Measurements from ENCODE around the gene COL25A1. TPM values are rescaled to one million over a fixed set of nuclear protein-coding genes. Genes with fewer than 3 reads are reported as not detected.
"Not testable (repeated sequence)": the region's sequence is repeated elsewhere in the genome, so short reads cannot be mapped to it uniquely, and the experiment has no call there.

COL25A1 gene
- total and polyA plus RNA-seq, 5 donors, result 0.22 to 0.77 (median 0.31) TPM

GRCh38 chr4:108881190-108881589, 421.3 kb downstream of the COL25A1 start:
- Histone ChIP-seq H3K4me3 (ENCODE audit: low read length) (no peak overlapping the region), H3K27ac (ENCODE audit: low read length) (no peak overlapping the region), H3K9me3 (ENCODE audit: control insufficient read depth, low read length) (no peaks in the 10 kb centered on the region), H3K27me3 (ENCODE audit: control insufficient read depth, insufficient read depth) (no peaks in the 10 kb centered on the region), H3K4me1 (ENCODE audit: control insufficient read depth, insufficient read depth, low read length) (no peaks in the 10 kb centered on the region)
- DNase-seq (no peak), ATAC-seq (no peak)
- WGBS, result 64% methylated on average over 3 of the region's 3 CpGs
- intact Hi-C loops (cut with DNase I), result no loop called here

GRCh38 chr4:108878806-108879205, 423.7 kb downstream of the COL25A1 start:
- no peak overlapping the region for H3K4me3 ChIP-seq (ENCODE audit: low read length)
- no peak for DNase-seq
- no peak for ATAC-seq
- H3K4me1 ChIP-seq (ENCODE audit: control insufficient read depth, insufficient read depth, low read length), result no peaks in the 10 kb centered on the region
- intact Hi-C loops (cut with DNase I), result no loop called here
- no peaks in the 10 kb centered on the region for H3K9me3 ChIP-seq (ENCODE audit: control insufficient read depth, low read length)
- no peak overlapping the region for H3K27ac ChIP-seq (ENCODE audit: low read length)
- WGBS, result 28% methylated on average over 3 of the region's 3 CpGs
- no peaks in the 10 kb centered on the region for H3K27me3 ChIP-seq (ENCODE audit: control insufficient read depth, insufficient read depth)

GRCh38 chr4:108877821-108878220, 424.6 kb downstream of the COL25A1 start:
- intact Hi-C loops (cut with DNase I), result no loop called here
- WGBS, result 86% methylated on average over 2 of the region's 2 CpGs
- Histone ChIP-seq H3K4me1 (ENCODE audit: control insufficient read depth, insufficient read depth, low read length) (no peaks in the 10 kb centered on the region), H3K9me3 (ENCODE audit: control insufficient read depth, low read length) (no peaks in the 10 kb centered on the region), H3K27me3 (ENCODE audit: control insufficient read depth, insufficient read depth) (no peaks in the 10 kb centered on the region), H3K27ac (ENCODE audit: low read length) (no peak overlapping the region), H3K4me3 (ENCODE audit: low read length) (no peak overlapping the region)
- DNase-seq (no peak), ATAC-seq (no peak)

- ATAC-seq, result no peak
- intact Hi-C loops (cut with DNase I), result no loop called here
- WGBS, result 74% methylated on average over 1 of the region's 1 CpG
Measured at GRCh38 chr4:108874806-108875205, 427.7 kb downstream of the COL25A1 start.

GRCh38 chr4:108869970-108870369, 432.5 kb downstream of the COL25A1 start:
- H3K4me1 ChIP-seq (ENCODE audit: control insufficient read depth, insufficient read depth, low read length); H3K27ac ChIP-seq (ENCODE audit: low read length); H3K4me3 ChIP-seq (ENCODE audit: low read length); DNase-seq; H3K27me3 ChIP-seq (ENCODE audit: control insufficient read depth, insufficient read depth); ATAC-seq; intact Hi-C loops (cut with DNase I); H3K9me3 ChIP-seq (ENCODE audit: control insufficient read depth, low read length): not testable (repeated sequence)
- 97% methylated on average over 9 of the region's 9 CpGs for WGBS

More at GRCh38 chr4:108874806-108875205, 427.7 kb downstream of the COL25A1 start:
- no peaks in the 10 kb centered on the region for H3K27me3 ChIP-seq (ENCODE audit: control insufficient read depth, insufficient read depth)
- no peaks in the 10 kb centered on the region for H3K4me1 ChIP-seq (ENCODE audit: control insufficient read depth, insufficient read depth, low read length)
- DNase-seq, result no peak
- no peaks in the 10 kb centered on the region for H3K9me3 ChIP-seq (ENCODE audit: control insufficient read depth, low read length)
- no peak overlapping the region for H3K27ac ChIP-seq (ENCODE audit: low read length)
- no peak overlapping the region for H3K4me3 ChIP-seq (ENCODE audit: low read length)

GRCh38 chr4:108868606-108869227, 433.7 kb downstream of the COL25A1 start:
- Histone ChIP-seq H3K9me3 (ENCODE audit: control insufficient read depth, low read length) (no peaks in the 10 kb centered on the region), H3K4me1 (ENCODE audit: control insufficient read depth, insufficient read depth, low read length) (no peaks in the 10 kb centered on the region), H3K4me3 (ENCODE audit: low read length) (no peak overlapping the region), H3K27me3 (ENCODE audit: control insufficient read depth, insufficient read depth) (no peaks in the 10 kb centered on the region), H3K27ac (ENCODE audit: low read length) (no peak overlapping the region)
- intact Hi-C loops (cut with DNase I), result no loop called here
- ATAC-seq (no peak), DNase-seq (no peak)
- WGBS, result 95% methylated on average over 1 of the region's 1 CpG

GRCh38 chr4:108867476-108867875, 435.0 kb downstream of the COL25A1 start:
- Histone ChIP-seq H3K27ac (ENCODE audit: low read length) (no peak overlapping the region), H3K4me3 (ENCODE audit: low read length) (no peak overlapping the region), H3K9me3 (ENCODE audit: control insufficient read depth, low read length) (no peaks in the 10 kb centered on the region), H3K4me1 (ENCODE audit: control insufficient read depth, insufficient read depth, low read length) (no peaks in the 10 kb centered on the region), H3K27me3 (ENCODE audit: control insufficient read depth, insufficient read depth) (no peaks in the 10 kb centered on the region)
- ATAC-seq (no peak), DNase-seq (no peak)
- intact Hi-C loops (cut with DNase I), result no loop called here

GRCh38 chr4:108861334-108861733, 441.1 kb downstream of the COL25A1 start:
- no peak overlapping the region for H3K4me3 ChIP-seq (ENCODE audit: low read length)
- H3K27me3 ChIP-seq (ENCODE audit: control insufficient read depth, insufficient read depth), result no peaks in the 10 kb centered on the region
- H3K4me1 ChIP-seq (ENCODE audit: control insufficient read depth, insufficient read depth, low read length), result no peaks in the 10 kb centered on the region
- no peak overlapping the region for H3K27ac ChIP-seq (ENCODE audit: low read length)
- DNase-seq (no peak), ATAC-seq (no peak)
- intact Hi-C loops (cut with DNase I), result no loop called here
- WGBS, result 62% methylated on average over 2 of the region's 2 CpGs
- H3K9me3 ChIP-seq (ENCODE audit: control insufficient read depth, low read length), result no peaks in the 10 kb centered on the region

GRCh38 chr4:108854786-108855185, 447.7 kb downstream of the COL25A1 start:
- Histone ChIP-seq H3K9me3 (ENCODE audit: control insufficient read depth, low read length) (no peaks in the 10 kb centered on the region), H3K27me3 (ENCODE audit: control insufficient read depth, insufficient read depth) (no peaks in the 10 kb centered on the region), H3K4me1 (ENCODE audit: control insufficient read depth, insufficient read depth, low read length) (no peaks in the 10 kb centered on the region), H3K27ac (ENCODE audit: low read length) (no peak overlapping the region), H3K4me3 (ENCODE audit: low read length) (no peak overlapping the region)
- DNase-seq (no peak), ATAC-seq (no peak)
- intact Hi-C loops (cut with DNase I), result no loop called here
- WGBS, result 82% methylated on average over 1 of the region's 1 CpG

GRCh38 chr4:108852691-108853090, 449.8 kb downstream of the COL25A1 start:
- H3K27ac ChIP-seq (ENCODE audit: low read length), result no peak overlapping the region
- H3K27me3 ChIP-seq (ENCODE audit: control insufficient read depth, insufficient read depth), result no peaks in the 10 kb centered on the region
- 82% methylated on average over 1 of the region's 1 CpG for WGBS
- intact Hi-C loops (cut with DNase I), result no loop called here
- DNase-seq (no peak), ATAC-seq (no peak)
- no peaks in the 10 kb centered on the region for H3K4me1 ChIP-seq (ENCODE audit: control insufficient read depth, insufficient read depth, low read length)
- H3K9me3 ChIP-seq (ENCODE audit: control insufficient read depth, low read length), result no peaks in the 10 kb centered on the region
- no peak overlapping the region for H3K4me3 ChIP-seq (ENCODE audit: low read length)

GRCh38 chr4:108851366-108851765, 451.1 kb downstream of the COL25A1 start:
- intact Hi-C loops (cut with DNase I), result no loop called here

GRCh38 chr4:108850219-108850649, 452.2 kb downstream of the COL25A1 start:
- Histone ChIP-seq H3K9me3 (ENCODE audit: control insufficient read depth, low read length) (no peaks in the 10 kb centered on the region), H3K4me3 (ENCODE audit: low read length) (no peak overlapping the region), H3K4me1 (ENCODE audit: control insufficient read depth, insufficient read depth, low read length) (no peaks in the 10 kb centered on the region), H3K27me3 (ENCODE audit: control insufficient read depth, insufficient read depth) (no peaks in the 10 kb centered on the region), H3K27ac (ENCODE audit: low read length) (no peak overlapping the region)
- ATAC-seq (no peak), DNase-seq (no peak)
- 97% methylated on average over 1 of the region's 1 CpG for WGBS
- intact Hi-C loops (cut with DNase I), result no loop called here

More at GRCh38 chr4:108851366-108851765, 451.1 kb downstream of the COL25A1 start:
- no peaks in the 10 kb centered on the region for H3K4me1 ChIP-seq (ENCODE audit: control insufficient read depth, insufficient read depth, low read length)
- H3K9me3 ChIP-seq (ENCODE audit: control insufficient read depth, low read length), result no peaks in the 10 kb centered on the region
- no peak overlapping the region for H3K27ac ChIP-seq (ENCODE audit: low read length)
- H3K4me3 ChIP-seq (ENCODE audit: low read length), result no peak overlapping the region
- 77% methylated on average over 2 of the region's 2 CpGs for WGBS
- no peaks in the 10 kb centered on the region for H3K27me3 ChIP-seq (ENCODE audit: control insufficient read depth, insufficient read depth)
- no peak for ATAC-seq
- DNase-seq, result no peak
